ENCODE data around the gene NEU1.

The NEU1 gene

DNA sequence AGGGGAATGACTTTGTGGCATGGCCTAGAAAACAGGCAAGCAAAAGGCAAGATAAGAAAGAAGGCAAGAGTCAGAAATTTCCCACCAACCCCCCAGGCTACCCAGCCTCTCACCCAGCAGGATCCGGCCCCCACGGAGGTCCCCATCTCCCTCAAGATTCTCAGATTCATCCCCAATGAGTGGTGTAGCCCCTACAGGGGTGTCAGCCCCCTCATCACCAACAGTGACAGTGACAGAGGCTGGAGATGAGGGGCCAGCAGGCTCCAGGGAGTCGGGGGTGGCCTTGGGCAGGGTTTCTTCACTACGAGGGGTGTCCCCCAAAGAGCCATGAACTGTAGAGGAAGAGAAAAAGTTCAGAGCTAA, 33.9 kb upstream of the NEU1 start:
- DNase-seq (ENCODE audit: low spot score) = no peak

DNA sequence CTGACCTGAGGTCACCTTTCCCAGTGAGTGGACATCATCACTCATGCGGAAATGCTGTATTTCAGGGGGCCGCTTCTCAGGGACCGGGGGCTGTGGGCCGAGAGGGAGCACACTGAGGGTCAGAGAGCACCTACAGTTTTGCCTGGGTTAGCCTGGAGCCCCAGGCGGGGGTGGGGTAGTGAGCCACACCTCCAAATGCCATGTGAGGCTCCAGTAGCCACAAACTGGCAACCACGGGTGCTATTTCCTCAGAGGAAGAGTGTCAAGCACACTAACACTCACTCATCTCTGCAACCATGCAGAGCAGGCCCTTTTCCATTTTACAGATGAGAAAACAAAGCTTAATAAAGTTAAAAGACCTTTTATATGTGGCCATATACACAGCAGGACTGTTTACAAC, 30.2 kb upstream of the NEU1 start:
- no peak for DNase-seq (ENCODE audit: low spot score)

GRCh38 chr6:31889331-31889972, 26.8 kb upstream of the NEU1 start:
- DNase-seq (ENCODE audit: low spot score) = no peak

DNA sequence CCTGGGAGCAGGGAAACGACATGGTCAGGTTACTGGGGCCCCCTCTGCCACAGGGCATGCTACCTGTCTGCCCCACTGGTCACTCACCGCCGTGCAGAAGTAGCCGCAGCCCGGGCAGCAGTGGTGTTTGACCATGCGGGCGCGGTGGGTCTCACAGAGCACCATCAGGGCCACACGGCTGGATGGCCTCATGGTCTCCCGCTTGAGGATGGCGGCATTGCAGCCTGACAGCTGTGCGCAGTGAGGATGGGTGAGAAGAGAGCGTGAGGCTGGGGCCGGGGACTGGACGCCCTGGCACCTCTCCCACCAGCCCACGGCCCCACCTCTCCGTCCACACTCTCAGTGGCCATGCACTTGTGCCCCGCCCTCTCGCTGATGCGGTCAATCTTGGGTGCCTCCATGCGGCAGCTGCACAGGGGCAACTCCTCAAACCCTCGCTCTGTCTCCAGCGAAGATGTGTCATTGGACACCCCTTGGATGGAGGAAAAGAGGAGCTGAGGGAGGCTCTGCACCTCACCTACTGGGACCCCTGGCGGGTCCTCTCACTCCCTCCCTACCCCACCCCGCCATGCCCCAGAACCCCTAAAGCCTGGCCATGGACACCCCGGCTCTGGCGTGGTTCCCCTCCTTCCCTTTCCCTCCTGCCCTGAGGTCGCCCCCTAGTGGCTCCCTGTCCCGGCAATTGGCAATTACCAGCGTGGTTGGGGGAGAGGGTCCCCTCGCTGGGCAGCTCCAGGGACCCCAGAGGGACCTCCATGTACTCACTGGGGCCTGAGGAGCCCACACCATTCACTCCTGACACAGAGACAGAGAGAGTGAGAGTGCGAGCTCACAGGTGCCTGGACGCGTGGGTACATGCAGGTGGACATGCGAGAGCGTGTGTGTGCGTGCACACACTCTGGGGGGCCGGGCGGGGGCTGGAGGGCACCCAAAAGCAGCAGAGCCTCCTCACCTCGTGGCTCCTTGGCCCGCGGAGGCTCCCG, 25.9 kb upstream of the NEU1 start:
- DNase-seq (ENCODE audit: low spot score) = no peak

GRCh38 chr6:31887173-31888007, 24.8 kb upstream of the NEU1 start:
- no peak for DNase-seq (ENCODE audit: low spot score)

GRCh38 chr6:31886541-31886991, 23.9 kb upstream of the NEU1 start:
- DNase-seq (ENCODE audit: low spot score) = no peak

GRCh38 chr6:31884528-31885035, 22.0 kb upstream of the NEU1 start:
- no peak for DNase-seq (ENCODE audit: low spot score)

- no peak for DNase-seq (ENCODE audit: low spot score)
Measured at GRCh38 chr6:31883676-31884075, 21.1 kb upstream of the NEU1 start.

- DNase-seq (ENCODE audit: low spot score) = no peak
Measured at GRCh38 chr6:31882344-31882743, 19.7 kb upstream of the NEU1 start.

DNA sequence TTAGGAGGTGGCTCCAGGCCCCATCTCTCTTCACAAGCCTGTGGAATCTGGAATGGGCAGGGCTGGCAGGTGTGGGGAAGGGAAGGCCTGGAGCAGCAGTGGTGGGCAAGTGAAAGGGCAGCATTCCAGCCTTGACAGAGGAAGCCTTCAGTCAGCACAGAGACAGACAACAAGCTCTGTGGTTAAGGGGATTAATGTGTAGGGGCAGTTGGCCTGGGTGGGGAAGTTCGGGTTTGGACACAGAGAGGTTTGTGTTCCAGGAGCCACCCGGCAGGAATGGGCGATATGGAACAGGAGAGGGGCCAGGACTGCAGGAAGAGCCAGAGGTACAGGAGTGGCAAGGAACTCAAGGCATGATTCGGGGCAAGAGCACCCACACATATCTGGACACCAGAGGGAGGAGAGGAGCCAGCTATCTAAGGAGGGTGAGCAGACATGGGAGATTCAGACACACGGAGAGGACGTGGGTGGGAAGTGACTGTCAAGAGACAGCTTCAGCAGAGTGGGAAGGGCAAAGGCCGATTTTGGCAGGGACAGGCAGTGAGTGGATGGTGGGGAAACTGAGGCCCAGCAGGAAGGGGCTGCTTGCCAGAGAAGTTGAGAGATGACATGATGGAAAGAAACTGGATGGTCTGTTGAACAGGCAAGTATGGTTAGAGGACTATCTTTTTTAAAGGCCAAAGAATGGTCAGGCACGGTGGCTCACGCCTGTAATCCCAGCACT, 18.7 kb upstream of the NEU1 start:
- DNase-seq (ENCODE audit: low spot score) = no peak

GRCh38 chr6:31880616-31881015, 18.0 kb upstream of the NEU1 start:
- no peak for DNase-seq (ENCODE audit: low spot score)

- DNase-seq (ENCODE audit: low spot score) = no peak
Measured at GRCh38 chr6:31879901-31880300, 17.3 kb upstream of the NEU1 start.

DNA sequence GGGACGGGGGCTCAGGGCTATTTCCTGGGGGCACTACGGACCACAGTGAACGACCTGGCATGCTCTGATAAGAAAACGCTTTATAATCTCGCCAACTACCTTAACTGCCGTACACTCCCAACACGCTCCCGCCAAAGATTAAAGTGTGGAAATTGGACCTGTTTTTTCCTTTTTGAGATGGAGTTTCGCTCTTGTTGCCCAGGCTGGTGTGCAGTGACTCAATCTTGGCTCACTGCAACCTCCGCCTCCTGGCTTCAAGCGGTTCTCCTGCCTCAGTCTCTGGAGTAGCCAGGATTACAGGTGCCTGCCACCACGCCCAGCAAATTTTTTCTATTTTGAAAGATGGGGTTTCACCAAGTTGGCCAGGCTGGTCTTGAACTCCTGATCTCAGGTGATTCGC, 16.5 kb upstream of the NEU1 start:
- DNase-seq (ENCODE audit: low spot score) = no peak

- no peak for DNase-seq (ENCODE audit: low spot score)
Measured at GRCh38 chr6:31878726-31879125, 16.1 kb upstream of the NEU1 start, which contains the start of gene SLC44A4. Gene SLC44A4, minus strand, starts transcription at chr6:31878997. Its CDS starts 17 bp downstream, at chr6:31878980.

GRCh38 chr6:31878222-31878621, 15.6 kb upstream of the NEU1 start:
- no peak for DNase-seq (ENCODE audit: low spot score)

DNA sequence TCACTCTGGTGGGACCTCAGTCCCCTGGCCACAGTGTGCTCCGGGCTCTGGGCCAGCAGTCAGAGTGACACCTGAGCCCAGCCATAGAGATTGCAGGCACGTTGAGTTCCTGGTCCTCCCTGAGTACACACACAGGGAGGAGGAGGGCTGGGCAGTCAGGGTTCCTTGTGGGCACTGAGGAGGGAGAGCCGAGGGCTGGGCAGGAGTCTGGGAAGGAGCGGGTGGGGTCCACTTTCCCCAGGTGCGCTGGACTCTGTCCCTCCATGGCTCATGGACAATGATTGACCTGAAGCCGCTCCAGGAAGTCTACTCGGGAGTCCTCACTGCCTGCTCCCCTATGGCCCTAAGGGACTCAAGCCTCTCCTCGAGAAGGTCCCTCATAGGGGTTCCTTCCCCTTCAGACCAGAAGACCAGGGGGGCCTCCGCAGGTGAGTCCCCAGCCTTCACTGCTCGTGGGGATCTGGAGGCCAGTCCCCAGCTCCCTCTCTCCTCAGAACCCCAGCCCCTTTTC, 15.1 kb upstream of the NEU1 start:
- no peak for DNase-seq (ENCODE audit: low spot score)

- DNase-seq (ENCODE audit: low spot score) = no peak
Measured at GRCh38 chr6:31877125-31877650, 14.6 kb upstream of the NEU1 start.

DNA sequence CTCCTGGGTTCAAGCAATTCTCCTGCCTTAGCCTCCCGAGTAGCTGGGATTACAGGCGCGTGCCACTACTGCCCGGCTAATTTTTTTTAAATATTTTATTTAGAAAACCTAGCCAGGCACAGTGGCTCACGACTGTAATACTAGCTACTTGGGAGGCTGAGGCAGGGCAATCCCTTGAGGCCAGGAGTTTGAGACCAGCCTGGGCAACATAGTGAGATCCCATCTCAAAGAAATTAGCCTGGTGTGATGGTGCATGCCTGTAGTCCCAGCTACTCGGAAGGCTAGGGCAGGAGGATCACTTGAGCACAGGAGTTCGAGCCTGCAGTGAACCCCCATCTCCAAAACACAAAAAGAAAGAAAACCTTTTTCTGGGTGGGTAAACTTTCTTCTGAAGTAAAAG, 13.7 kb upstream of the NEU1 start:
- DNase-seq (ENCODE audit: low spot score) = no peak

- no peak for DNase-seq (ENCODE audit: low spot score)
Measured at GRCh38 chr6:31875877-31876276, 13.3 kb upstream of the NEU1 start.

DNA sequence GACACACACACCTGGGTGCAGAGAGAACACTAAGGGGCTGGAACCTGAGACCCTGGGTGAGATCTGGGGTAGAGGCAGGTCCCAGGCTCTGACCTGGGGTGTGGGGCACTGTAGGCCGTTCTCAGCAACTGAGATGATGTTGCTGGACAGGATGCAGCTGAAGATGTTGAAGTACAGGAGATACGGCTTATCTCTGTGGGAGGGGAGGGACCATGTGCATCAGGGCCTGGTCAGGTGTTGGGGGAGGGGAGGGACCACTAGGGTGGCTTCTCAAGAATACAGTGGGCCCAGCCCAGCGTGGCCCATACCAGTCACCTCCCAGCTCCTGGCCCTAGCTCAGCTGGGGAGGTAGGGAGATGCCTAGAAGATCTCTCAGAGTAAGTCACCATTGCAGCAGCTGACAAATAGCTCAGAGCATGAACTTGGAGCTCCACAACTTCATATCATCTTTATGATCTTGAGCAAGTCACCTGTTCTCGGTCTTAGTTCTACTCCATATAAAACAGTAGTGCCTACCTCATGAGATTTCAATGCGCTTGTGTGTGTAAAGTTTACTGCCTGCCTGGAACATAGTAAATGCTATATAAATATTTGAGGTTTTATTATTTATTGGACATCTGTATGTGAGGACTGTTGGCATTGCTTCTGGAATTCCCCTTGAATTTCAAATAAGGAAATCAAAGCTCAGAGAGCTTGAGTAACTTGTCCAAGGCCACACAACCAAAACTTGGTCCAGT, 12.4 kb upstream of the NEU1 start:
- DNase-seq (ENCODE audit: low spot score) = no peak
